HG02798 (cell line): ENCODE measurements around the gene VMP1.

Experiments
- ATAC-seq: cut with Tn5 transposase; IDR thresholded peaks from one replicate; pipeline ENCODE4 v1.9.1; 2021; ENCODE audit warnings: mild to moderate bottlenecking; ENCODE audit not compliant: unreplicated experiment, poor library complexity

Gene VMP1

DNA sequence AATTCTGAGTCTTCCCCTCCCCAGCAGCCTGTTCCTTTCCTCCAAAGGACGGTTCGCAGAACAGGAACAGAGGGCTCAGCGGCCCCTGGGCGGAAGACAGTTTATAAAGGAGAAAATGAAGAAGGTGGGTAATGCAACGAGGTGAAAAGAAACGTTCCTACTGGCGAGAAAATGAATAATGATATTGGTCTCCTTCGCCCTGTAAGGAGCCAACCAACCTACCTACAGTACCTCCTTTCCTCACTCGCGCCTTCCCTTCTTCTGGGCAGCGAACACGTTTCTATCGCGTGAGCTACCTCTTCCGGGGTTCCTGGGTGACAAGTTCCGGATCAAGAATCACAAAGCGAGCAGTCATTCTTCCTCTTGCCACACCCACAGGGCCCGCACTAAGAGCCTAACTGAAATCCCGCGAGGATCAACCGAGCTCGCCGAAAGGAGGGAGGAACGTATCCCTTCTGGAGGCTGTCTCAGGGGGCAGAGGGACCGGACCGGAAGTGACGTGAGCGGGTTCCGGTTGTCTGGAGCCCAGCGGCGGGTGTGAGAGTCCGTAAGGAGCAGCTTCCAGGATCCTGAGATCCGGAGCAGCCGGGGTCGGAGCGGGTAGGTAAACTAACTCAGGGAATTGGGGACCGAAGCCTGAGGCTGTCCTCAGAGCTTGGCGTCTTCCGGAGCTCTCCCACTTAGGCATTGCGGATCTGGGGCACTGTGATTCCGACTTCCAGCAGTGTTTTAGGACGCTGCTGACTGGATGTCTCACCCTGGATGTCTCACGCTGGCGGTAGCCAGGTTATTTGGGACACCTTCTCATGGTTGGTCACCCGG lies at the start of gene VMP1, which contains the start of gene PTRH2:
VMP1 (plus strand) TSS at position 506 of the 822 bp plus-strand sequence. CDS start 23,793 bp downstream, outside the sequence.
PTRH2 (minus strand) TSS at position 282 of the 822 bp plus-strand sequence. CDS start 9,452 bp downstream, outside the sequence.
- ATAC-seq, result peak; percentile 97

DNA sequence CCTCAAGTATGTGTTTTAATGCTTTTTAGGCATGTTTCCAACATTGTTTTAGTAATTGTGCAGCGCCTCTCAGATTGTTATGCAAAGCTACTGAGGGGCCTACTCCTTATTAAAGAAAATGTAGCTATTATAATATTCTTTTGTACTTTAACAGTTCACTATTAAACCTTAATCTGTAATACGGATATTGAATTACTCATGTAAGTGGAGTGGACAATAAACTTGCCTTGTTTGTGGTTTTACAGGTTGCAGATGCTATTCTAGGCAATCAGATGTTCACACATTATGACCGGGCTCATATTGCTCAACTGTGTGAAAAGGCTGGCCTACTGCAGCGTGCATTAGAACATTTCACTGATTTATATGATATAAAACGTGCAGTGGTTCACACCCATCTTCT lies 41.2 kb upstream of the VMP1 start:
- ATAC-seq, result no peak

DNA sequence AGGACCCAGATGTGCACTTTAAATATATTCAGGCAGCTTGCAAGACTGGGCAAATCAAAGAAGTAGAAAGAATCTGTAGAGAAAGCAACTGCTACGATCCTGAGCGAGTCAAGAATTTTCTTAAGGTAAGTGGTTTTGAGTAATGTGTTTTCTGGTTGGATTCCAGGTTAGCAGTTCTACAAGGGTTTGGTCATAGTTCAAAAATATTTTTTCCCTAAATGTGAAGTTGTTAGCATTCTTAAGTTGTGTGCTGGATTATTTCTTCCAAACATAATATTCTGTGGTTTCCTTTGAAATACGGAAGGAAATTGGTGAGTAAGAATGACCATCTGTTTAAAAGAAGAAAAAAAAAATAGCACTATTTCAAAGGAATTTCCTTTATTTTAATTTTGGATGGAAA lies 38.6 kb upstream of the VMP1 start:
- ATAC-seq, result no peak

DNA sequence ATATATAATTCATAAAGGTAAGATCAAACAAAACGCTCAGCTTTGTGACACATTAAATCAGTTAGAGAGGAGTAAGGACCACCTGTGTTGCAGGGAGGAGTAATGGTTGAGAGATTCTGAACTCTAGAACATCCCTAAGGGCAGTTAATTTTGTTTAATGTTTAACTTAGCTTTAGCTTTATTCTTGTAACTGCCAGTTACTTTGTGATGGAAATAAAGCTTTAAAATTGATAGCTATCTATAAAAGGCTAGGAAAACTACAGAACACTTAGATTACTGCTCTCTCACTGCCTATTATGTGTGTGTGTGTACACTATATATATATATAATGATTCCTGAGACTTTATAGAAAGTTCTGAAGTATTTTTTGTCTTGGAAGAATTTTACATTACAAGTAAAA lies 38.0 kb upstream of the VMP1 start:
- no peak for ATAC-seq

DNA sequence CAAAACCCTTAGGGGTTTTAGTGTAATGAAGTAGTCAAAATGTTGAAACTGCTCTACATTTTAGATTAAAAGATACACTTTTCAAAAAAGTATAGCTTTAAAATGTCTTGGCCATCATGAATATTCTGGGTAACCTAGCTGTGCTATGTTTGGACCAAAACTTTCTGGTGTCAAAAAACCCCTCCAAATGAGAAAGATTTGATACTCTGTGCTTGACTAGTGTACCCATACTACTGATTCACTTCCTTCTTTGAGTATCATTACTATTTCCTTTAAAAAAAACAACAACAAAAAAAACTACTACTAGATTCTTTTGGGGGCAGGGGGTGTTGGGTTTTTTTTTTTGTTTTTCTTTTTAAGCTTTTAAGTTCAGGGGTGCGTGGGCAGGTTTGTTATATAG lies 37.5 kb upstream of the VMP1 start:
- no peak for ATAC-seq

DNA sequence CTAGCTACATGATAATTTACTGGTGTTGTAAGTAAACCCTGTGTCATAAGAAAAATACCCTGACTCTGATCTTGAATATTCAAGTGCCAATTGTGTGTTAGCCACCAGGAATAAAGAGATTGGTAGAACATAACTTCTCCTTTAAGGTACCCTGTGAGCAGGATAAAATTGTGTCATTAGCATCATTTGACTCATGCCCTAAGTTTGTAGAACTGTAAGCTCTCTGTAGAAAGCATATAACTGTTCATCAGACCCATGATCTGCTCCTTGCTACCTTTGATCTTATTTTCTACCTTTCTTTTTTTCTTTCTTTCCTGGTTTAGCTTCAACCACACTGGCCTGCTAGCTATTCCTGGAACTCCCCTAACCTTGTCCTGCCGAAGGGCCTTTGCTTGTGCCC lies 36.1 kb upstream of the VMP1 start:
- ATAC-seq, result no peak

DNA sequence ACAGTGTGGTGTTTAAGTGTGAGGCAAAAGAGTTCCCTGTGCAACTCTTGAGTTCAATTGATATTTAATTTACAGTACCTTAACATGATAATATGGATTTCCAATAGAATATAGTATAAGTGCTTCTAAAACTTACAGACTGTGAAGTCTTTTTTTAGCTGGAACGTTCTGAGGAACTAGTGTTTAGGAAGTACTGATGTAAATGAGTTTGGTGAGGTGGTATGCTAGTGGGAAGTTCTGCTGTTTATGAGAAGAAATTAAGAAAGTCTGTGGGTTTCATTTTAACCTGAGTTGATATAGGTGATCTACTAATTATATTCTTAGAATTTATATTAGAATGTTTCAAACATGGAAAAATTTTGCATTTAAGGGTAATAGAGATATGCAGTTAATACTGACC lies 32.2 kb upstream of the VMP1 start:
- no peak for ATAC-seq

DNA sequence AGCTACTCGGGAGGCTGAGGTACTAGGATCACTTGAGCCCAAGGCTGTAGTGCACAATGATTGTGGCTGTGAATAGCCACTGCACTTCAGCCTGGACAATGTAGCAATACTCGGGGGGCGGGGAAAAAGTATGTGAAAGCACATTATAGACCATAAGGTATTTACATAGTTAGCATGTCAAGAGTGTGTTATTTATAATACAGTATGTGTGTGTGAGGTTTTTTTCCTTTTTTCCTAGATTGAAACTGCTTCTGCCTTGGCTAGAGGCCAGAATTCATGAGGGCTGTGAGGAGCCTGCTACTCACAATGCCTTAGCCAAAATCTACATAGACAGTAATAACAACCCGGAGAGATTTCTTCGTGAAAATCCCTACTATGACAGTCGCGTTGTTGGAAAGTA lies 30.7 kb upstream of the VMP1 start:
- ATAC-seq, result no peak

DNA sequence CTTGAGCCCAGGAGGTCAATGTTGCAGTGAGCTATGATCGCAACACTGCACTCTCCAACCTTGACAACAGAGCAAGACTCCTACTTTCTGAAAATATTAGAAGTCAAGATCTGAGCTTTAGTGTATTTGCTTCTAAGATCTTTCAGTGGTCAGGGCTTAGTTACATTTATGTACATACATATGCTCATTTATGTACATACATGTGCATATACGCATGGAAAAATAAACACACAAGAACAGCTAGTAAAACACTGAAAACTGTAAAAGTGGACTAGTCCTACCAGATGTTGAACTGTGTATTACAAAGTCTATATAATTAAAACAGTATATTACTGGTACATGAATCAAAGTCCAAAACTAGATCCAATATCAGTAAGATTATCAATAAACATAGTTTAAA lies 28.5 kb upstream of the VMP1 start:
- ATAC-seq, result no peak

DNA sequence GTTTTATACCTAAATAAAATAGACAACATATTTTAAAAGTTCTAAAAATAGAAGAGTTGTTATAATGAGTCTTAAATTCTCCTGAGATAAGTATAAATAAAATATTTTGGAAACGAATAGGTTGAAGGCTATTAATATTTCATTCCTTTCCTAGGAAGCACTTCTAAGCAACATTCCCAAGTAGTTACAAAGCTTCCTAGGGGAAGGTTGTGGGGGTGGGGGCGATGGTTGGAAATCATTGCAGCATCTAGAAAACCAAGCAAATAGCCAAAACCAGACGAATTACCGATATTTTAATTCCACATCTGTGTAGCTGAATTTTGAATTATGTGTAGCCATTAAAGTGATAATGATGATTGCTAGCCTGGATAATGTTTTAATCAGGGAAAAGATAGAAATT lies 27.1 kb upstream of the VMP1 start:
- ATAC-seq, result no peak

DNA sequence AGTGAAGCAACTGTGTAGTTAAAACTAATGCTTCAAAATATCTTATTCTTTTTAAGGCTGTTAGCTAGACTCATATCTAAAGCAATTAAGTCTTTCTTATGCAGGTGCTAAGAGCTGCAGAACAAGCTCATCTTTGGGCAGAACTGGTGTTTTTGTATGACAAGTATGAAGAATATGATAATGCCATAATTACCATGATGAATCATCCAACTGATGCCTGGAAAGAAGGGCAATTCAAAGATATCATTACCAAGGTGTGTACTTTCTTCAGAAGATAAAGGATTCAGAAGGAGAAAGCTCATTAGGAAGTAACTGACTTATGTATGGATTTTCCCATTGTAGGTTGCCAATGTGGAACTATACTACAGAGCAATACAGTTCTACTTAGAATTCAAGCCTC lies 24.2 kb upstream of the VMP1 start:
- no peak for ATAC-seq

DNA sequence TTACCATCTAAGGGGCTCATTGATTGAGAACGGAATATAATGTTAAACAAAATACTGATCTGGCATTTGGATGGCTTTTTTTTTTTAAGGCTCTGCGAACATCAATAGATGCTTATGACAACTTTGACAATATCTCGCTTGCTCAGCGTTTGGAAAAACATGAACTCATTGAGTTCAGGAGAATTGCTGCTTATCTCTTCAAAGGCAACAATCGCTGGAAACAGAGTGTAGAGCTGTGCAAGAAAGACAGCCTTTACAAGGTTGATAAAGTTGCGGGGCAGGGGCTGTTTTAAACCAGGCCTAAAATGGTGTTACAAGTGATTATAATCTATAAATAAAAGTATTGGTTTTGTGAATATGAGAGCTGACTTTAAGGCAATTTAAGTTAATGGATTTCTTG lies 22.5 kb upstream of the VMP1 start:
- ATAC-seq, result no peak

DNA sequence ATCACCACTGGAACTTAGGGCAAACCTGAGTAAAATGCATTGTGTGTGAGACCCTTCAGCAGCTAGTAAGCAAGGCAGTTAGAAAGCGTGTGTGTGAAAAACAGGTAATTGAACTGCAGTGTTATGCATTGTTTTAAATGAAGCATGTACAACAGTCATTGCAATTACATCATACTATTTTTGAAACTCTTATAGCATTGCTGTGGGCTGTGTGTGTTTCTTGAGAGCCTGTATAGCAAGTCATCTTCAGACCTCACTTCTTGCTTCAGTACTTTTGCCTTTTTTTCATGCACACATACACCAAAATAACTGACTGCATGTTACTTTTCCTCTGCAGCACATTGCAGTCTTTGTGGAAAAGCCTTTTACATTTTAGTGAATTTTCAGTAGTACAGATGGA lies 19.4 kb upstream of the VMP1 start:
- no peak for ATAC-seq

DNA sequence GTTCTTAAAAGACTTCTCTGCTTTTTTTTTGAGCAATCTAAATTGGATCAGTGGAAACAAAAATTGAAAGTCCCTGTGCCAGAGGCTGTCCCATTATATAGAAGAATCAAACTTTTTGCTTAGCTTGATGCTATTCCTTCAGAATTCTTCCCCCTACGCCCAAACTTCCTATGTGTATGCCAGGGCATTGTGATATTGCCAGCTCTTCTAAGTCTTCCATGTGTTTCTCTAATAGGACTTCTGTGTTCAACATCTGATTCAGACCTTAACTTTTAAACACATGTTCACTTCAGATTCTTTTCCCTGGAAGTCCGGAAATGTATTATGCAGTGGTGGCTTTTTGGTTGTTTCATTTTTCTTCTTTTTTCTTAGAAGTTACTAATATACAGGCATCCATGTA lies 19.0 kb upstream of the VMP1 start:
- no peak for ATAC-seq

DNA sequence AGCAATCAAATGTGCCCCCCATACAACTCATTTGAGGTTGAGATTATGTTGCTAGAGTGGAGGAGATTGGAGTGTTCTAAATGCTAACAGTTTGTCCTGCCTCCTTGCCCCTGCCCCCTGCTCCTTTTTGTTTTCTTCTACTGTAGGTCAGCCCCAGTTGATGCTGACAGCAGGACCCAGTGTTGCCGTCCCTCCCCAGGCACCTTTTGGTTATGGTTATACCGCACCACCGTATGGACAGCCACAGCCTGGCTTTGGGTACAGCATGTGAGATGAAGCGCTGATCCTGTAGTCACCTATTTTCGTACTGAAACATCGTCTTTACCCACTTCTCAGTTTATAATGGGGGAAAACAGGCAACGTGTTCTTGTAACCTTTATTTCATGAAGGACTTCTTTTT lies 13.9 kb upstream of the VMP1 start:
- no peak for ATAC-seq

DNA sequence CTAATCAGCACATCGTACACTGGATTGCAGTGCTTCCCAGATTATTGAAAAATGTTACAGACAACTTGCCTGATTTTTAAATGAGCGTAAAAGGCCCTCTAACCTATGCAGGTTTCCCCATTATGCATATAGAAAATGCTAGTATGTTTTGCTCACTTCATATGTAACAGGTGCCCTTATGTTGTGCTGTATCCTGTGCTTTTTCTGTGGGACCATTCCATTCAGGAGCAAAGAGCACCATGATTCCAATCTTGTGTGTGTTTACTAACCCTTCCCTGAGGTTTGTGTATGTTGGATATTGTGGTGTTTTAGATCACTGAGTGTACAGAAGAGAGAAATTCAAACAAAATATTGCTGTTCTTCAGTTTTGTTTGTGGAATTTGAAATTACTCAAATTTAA lies 13.1 kb upstream of the VMP1 start:
- no peak for ATAC-seq

DNA sequence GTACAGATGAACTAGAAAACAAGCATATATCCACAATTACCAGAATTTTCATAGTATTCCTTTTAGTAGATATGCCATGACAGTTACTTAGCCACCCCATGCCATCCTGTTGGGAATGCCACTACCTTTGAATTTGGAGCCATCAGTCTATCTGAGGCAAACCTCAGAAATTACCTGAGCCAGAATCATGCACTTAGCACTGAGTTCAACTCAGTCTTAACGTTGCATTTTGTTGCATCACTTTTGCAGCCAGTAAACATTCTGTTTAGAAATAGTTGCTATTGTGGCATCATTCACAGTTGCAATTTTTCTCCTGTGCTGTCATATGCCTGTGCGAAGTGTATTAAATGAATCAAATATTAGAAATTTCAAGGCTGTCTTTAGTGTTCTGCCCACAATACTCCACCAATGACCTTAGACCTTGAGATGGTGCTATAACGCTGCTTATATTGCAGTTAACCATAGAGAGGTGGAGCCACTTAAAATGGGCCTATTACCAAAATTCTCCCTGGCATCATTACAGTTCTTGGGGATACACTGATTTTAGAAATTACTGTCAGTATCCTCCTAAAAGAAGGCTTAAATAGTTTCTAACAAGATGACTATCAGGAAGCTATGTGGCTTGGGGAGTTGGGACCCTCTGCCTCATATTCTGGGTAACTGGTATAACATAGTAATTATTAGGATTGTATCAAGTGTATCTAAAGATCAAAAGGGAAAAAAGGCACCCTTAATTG lies 11.3 kb upstream of the VMP1 start:
- no peak for ATAC-seq

DNA sequence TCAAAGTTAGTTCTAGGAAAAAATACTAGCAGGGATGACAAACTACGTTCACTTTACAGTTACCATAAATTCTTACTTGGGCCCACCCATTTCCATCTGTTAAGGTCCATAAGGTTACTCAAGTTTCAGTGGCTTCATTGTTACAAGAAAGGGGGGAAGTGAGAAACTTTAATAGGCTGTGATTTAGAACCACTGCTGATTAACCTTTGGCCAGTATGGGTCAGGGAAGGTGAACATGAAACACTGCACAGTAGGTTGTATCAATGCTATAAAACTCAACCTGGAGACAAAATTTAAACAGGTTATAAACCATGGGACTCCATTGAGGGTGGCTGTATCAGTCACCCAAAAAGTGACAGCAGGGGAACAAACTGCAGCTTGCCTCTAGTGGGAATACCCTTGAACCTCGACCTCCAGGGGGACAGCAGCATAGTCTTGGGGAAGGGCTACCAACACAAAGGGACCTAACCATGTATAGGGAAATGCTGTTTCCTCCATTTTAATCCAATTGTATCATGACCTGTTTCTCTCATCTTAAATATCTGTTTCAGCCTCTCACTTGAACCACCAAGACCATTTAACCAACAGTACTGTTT lies 10.7 kb upstream of the VMP1 start:
- no peak for ATAC-seq

DNA sequence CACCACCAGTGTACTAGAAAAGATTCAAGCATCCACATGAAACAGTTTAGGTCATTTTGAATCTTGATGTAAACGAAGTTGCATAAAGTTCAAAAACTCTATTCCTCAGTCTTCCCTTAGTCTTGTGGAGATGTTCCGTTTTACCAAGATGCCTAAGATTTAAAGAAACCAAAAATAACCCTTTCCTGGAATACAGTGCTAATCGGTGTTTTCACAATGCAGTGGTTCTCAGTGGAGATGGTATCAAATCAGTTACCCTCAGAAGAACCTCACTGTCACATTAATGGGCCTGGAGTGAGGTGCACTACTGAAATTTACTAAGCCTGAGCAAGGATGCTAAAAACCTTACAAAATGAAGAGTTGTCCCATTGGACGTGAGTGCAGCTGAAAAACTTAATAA lies 9.3 kb upstream of the VMP1 start:
- ATAC-seq, result no peak

DNA sequence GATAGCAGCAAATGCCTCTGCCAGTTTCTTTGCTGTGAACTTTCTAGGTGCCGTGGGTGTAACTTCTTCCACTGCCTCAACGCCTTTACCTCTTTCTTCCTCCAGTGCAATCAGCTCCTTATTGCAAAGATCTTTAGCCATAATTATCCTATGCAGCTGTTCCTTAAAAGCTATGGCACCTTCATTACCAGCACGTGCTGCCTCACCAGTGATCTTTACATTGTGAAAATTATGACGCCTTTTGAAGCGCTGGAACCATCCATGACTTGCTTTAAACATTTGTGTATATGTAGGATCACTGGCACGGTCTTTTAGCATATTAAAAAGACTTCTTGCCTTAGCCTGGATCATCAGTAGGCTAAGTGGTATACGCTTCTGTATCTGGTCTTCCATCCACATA lies 8.2 kb upstream of the VMP1 start:
- no peak for ATAC-seq

DNA sequence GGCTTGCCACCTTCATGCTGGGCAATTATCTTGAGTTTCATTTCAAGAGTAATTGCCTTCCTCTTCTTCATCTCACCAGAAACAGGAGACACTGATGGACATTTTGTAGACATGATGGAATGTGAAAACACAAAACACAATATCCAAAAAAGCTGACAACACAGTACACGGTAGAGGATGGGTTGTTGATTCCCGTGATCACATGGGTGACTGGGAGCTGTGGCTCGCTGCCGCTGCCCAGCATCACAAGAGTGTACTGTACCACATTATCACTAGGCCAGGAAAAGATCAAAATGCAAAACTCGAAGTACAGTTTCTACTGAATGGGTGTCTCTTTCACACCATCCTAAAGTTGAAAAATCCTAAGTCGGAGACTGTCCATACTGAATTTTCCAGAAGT lies 7.7 kb upstream of the VMP1 start:
- ATAC-seq, result no peak
